RPMI8226 (cell line): ENCODE measurements around the gene MBD5.

Experiments
- DNase-seq: peaks from one replicate; pipeline ENCODE4 v3.0.0-alpha.2; 2015

The MBD5 gene

DNA sequence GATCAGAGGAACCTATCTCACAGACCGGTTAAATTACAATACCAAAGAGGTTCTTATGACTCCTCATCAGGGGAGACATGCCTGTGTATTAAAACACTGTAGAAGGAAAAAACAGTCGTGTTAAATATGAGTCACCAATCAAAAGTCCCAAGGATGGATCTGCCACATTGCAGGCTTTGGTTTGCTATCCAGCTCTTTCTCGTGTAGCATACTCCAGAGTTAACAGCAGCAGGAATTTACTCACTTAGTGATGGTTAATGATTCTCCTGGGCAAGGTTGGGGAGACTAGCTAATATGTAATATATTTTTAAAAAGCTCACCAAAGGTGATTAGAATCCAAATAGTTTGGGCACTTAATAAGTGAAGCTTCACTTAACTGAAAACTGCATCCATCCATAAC is 109.7 kb downstream of the MBD5 start:
- no peak for DNase-seq

DNA sequence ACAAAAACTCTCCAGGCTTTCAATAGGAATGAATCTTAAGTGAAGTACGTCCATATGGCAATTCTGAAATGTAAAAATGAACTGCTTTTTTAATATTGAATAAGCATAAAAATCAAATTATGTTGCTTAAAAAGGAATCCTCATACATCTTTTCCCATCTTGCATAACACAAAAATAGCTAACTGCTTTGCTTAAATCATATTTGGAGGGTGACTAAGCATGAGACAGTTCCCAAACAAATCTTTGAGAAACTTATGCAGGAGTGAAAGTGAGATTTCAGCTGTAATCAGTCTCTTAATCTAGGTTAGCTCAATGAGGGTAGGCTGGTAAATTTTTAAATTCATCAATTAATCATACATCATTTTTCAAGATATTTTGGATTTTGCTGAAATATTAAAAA is 111.5 kb downstream of the MBD5 start:
- DNase-seq = no peak

DNA sequence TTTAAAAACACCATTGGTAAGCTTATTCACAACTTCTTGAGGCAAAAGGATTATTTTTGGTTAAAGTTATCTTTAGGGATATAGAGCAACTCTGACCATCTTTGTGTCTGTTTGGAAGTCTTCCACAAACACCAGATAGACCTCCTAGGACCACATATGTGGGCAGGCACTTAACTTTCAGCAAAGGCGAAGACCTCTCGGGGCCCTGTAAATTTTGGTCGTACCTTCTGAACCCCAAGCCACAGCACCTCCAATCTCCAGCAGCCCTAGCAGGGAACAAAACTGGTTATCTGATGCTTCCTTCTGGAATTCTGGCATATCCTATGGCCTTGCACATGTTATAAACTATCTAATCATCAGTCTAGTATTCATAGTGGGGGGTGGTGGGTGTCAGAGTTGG is 114.8 kb downstream of the MBD5 start:
- DNase-seq = no peak

DNA sequence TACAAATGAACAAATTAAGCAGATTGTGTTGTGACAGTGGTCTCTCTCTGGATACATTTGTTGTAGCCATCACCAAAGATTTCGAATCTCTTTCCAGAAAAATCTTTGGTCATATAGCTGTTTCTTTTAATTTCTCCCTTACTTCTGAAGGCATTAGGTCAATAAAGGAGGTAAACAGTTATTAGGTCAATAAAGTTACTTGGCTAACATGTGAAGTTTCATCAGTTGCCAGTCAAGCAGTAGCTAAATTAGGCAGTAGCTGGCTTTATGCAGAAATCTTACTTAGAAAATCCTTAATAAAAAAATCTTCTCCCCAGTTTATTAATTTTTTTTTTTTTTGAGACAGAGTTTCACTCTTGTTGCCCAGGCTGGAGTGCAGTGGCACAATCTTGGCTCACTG is 115.5 kb downstream of the MBD5 start:
- no peak for DNase-seq

DNA sequence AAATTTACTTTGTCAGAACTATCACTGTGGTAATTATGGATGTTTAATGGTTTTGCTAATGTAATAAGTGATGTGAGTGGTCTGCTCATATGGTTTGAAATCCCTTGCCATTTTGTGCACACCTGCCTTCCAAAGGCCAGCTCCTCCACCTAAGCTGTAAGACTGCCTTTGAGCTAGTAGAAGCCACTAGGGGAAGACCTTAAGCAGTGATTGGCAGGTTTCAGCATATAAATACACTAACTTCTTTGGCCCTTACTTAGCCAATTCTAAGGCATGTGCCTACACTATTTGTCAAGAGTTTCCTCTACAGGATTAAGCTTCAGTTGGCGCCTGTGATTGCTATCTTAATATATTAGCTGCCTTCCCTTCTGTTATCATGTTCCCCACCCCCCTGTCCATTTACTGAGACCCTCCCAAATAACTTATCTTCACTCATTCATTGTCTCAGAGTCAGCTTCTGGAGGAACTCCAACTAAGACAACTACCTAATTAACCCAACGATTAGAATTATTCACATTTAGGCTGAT is 141.1 kb downstream of the MBD5 start:
- DNase-seq = no peak

DNA sequence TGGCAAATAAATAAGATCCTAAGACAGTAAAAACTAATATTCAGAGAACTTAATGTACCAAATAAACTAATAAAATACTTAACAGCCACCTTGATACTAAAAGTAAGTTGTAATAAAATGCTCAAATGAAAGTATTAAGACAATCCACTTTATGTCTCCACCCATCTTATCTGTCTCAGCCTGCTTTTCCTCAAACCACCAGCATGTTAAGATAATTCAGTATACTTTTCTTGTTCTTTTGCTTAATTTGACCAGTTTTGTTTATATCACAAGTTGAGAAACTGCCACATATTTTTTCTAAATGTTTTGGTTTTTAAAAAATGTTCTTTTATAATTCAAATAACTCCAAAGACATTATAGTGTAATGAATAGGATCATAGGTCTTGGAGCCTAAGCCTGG is 142.0 kb downstream of the MBD5 start:
- DNase-seq = no peak

DNA sequence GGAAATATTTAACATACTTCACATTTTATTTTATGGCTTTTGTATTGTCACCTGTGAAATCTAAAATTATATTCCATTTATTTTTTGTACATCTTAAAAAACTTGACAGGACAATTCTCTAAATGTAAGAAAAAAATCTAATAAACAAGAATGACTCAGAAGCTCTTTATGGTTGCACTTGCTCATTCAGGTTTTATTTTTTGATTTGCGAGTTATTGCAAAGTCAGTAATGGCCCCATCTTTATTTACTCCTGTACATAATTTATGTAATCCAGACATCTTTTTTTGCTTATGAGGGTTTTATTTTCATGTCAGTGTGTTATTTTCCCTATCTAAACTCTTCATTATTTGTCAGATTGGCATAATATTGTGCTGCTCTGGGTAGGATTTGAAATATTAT is 145.1 kb downstream of the MBD5 start:
- no peak for DNase-seq

DNA sequence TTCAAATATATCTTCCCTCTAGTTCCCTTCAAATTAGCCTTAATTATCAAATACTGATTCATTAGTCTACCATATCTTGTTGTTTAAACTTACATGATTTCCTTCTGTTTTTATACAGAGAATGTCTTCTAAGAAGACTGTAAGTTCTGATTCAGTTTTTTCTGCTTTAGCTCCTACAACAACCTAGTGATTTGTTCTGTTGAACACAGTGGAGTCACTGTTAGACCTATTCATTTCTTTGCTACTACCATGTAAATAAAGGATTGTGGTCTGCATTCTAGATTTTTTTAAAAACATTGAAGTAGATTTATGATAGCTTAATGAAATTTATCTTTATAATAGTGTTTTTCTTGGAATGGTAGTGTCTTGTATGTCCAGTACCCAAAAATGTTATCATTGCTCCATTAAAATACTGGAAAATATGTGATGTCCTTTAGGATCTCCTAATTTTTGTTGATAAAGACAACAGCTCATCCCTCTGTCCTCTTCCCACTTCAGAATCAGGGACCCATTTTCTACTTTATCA is 146.4 kb downstream of the MBD5 start:
- no peak for DNase-seq

DNA sequence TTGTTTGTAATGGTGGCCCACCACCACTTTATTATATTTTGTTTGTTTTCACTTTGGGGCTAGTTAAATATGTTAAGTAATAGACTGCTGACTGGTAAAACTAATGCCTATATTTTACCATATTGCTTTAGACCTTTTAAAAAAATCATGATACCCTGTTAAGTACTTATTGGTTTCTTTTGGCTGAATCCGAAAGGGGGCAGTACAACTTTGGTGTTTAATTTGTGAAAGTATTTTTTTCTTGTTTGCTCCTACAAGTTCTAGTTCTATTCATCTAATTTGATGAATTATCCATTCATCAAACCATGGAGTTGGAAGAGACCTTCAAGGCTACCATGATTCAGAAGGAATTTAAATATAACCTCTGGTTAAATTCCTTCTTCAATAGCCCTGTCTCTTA is 147.0 kb downstream of the MBD5 start:
- DNase-seq = no peak

DNA sequence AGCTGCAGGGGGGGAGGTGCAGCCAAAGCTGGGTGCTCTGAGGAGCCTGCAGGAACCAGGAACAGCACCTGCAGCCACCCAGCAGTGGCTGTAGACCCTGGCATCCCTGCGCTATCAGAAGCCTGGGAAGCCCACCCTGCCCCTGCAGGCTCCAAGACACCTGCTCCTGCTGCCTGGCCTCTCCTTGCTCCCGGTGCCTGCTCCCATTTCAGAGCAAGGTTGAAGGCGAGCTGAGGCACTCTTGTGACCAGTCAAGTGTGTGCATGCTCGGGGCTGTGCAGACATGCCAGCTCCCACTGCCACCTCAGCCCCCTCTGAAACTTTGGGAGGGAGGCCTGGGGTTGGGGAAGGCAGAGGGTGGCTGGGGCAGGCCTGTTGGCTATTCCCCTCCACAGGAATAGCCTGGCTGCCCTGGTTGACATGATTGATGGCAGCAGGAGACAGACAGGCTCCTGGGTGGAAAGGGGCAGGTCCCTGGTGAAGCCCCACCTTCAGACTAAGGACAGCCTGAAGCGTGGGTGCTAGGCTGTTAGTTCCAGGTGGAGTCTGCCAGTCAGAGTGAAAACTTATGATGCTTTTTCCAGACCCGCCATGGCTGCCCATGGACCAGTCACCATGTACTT is 151.4 kb downstream of the MBD5 start:
- no peak for DNase-seq

DNA sequence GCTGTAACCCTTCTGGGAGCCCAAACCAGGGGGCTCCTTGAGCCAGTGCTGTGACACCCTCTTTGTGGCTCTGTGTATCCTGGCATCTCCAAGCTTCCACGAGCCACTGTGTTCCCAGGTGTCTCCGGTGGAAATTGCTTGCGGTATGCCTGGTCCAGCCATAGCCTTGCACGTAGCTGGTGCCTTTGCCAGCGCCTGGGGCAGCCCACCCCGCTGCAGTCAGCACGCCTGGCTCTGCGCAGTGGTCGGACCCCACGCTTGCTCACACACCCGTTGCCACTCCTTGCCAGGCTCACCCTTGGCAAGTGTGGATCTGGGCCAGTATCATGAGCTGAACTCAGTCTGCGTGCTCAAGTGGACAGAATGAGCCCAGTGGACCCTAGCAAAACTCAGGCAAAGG is 152.3 kb downstream of the MBD5 start:
- DNase-seq = no peak

DNA sequence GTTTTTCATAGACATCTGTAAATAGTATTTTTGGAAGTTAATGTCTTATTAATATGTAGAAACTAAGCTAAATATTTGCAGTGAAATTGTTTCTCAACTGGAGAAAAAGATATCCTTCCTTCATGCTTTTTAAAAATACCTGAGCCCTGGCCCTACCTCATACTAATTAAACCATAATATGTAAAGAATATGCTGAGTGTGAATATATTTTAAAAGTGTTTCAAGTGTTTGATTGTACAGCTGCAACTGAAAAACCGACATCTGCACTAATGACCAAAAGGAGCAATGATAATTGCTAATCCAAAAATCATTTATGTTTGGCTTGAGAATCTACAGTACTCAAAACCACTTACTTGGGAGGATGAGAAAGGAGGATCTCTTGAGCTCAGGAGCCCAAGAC is 156.7 kb downstream of the MBD5 start:
- DNase-seq = no peak

DNA sequence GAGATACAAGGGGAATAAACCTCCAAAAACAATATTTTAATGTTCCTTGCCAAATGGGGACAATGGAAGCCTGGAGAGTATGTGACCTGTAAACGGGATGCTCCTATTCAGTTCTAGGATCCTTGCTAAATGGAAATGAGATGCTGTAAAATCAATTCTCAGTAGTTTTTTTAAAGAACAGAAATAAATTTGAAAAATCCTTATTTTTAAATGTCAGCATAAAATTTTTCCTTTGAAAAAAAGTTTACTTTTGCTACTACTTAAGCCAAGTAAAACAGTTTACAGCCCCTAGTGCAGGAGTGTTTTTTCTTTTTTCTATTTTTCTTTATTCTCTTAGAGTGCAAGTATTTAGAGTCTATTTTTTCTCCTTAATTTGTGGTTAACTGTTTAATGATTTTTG is 158.8 kb downstream of the MBD5 start:
- DNase-seq = no peak

DNA sequence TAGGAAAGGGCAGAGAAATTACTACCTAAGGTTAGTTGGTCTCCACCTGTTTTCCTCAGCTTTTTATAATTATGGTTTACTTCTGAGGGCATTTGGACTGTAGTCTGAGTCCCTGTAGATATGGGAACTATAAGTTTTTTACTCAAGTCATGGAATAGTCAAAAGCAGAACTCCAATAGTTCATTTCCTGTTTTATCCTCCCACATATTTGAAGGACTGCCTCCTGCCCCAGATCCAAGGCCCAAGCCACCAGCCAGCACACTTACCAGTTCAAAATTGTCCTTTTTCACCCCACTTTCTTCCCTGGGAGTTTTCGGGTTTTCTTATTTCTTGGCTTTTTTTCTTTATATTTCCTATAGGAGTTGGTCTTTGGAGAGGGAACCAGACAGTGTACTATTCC is 164.1 kb downstream of the MBD5 start:
- DNase-seq = no peak

DNA sequence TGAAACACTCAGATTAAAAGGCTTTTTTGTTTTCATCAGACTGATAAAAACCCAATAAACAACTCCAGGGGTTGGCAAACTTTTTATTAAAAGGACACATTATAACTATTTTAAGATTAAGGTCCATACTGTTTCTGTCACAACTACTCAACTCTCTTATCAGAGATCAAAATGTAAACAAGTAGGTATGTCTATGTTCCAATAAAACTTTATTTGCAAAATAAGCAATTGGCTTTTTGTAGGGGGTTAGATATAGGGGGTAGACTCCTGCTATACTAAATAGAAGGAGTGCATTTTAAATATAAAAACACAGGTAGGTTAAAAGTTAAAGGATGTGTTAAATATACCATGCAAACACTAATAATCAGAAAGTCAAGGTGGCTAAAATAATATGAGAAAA is 174.0 kb downstream of the MBD5 start:
- DNase-seq = no peak

DNA sequence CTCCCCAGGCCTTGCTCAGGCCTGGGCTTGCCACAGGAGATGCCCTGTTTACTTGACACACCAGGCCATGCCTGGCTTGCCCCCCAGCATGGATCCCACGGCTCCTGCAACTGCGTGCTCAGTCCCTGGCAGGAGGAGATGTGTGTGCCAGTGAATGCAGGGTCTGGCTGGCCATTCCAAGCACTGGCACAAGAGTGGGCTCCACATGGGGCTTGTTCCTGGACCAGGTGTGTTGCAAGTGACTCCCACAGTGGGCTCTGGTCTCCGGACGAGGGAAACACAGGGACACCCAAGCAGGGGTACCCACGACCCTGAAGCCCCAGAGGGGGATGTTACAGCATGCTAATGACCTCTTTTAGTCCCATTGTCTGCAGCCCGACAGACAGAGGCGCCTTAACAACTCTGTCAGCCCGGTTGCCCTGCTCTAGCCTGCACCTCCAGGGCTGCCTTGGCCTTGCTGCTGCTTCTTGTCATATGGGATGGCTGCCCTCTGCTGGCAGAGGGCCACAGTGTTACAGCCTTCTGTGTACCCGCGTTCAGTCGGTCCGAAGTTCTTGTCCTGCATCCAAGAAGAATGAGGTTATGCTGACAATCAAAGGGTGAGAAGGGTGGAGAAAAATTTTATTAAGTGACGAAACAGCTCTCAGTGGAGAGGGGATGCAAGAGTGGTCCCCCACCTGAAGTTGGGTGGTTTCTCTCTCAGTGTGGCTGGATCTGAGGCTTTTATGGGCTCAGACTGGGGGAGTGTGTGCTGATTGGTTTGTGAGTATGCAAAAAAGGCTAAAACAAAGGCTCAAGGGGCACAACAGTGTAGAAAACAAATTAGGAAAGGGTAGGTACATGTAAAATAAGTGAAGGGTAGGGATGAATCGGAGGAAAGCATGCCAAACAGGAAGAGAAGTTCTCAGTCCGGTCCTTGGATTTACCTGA is 180.4 kb downstream of the MBD5 start:
- peak; percentile 36 for DNase-seq

DNA sequence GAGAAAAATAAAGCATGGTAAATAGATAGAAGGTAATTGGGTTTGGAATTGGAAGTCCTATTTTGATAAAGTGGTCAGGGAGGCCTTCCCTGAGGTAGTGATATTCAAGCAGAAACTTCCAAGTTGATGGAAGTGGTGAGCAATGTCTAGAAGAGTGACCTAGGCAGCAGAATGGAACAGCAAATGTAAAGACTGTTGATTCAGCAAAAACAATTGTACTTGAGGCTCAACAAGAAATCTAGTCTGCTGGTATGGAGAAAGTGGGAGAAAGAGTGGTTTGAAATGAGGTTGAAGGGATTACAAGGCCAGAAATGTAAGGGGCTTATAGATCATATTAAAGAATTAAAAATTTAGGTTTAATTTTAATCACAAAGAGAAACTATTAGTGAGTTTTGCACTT is 181.3 kb downstream of the MBD5 start:
- no peak for DNase-seq

DNA sequence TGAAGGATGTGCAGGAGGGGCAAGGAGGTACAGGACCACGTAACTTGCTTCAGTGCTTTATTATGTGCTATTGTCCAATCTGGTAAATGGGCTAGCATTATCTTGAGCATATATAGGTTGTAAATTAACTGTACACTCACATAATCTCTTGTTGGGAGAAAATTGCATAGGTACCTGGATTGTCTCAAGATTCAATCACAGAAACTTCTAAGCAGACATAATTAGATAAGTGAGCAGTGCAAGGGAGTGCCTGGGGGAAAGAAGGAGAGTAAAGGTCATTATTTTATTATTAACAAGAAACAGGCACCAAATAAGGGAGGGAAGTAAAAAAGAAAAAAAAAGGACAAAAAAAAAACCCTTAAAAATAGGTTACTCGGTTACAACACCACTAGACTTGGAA is 186.2 kb downstream of the MBD5 start:
- DNase-seq = no peak

DNA sequence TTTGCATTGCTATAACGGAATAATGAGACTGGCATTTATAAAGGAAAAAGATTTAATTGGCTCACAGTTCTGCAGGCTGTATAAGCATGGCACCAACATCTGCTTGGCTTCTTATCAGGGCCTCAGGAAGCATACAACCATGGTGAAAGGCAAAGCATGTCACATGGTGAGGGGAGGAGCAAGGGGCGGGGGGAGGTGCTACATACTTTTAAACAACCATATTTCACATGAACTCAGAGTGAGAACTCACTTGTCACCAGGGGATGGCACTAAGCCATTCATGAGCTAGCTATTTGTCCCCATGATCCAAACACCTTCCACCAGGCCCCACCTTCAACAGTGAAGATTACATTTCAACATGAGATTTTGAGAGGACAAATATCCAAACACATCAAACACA is 188.7 kb downstream of the MBD5 start:
- DNase-seq = peak; percentile 9

DNA sequence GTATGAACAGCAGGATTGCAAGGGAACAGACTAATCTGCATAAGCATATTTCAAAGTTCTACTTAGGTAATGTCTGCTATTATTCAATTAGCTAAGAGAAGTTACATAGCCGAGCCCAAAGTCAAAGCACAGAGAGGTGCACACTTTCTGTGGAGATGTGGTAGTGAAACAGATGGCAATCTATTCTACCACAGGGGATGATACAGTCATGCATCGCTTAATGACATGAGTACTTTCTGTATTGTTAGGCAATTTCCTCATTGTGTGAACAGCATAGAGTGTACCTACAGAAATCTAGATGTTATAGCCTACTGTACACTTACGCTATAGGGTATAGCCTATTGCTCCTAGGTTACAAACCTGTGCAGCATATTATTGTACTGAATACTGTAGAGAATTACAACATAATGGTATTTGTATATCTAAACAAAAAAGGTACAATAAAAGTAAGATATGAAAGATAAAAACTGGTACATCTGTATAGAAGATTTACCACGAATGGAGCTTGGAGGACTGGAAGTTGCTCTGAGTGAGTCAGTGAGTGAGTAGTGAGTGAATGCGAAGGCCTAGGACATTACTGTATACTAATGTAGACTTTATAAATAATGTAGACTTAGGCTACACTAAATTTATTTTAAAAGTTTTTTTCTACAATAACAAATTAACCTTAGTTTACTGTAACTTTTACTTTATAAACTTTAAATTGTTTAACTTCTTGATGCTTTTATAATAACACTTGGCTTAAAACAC is 197.6 kb downstream of the MBD5 start:
- DNase-seq = no peak

DNA sequence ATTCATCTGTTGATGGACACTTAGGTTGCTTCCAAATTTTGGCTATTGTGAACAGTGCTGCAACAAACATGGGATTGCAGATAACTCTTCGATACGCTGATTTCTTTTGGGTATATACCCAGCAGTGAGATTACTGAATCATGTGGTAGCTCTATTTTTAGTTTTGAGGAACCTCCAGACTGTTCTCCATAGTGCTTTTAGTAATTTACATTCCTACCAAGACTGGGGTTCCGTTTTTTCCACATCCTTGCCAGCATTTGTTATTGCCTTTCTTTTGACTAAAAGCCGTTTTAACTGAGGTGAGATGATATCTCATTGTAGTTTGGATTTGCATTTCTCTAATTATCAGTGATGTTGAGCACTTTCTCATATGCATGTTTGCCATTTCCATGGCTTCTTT is 200.3 kb downstream of the MBD5 start:
- no peak for DNase-seq

DNA sequence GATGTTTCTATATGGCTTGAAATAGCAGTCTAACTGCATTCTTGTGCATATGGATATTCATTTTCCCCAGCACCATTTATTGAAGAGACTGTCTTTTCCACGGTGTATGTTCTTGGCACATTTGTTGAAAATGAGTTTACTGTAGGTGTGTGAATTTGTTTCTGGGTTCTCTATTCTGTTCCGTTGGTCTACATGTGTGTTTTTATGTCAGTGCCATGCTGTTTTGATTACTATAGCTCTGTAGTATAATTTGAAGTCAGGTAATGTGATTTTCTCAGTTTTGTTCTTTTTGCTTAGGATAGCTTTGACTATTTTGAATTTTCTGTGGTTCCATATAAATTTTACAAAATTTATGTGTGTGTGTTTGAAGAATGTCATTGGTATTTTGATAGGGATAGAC is 201.0 kb downstream of the MBD5 start:
- DNase-seq = no peak

DNA sequence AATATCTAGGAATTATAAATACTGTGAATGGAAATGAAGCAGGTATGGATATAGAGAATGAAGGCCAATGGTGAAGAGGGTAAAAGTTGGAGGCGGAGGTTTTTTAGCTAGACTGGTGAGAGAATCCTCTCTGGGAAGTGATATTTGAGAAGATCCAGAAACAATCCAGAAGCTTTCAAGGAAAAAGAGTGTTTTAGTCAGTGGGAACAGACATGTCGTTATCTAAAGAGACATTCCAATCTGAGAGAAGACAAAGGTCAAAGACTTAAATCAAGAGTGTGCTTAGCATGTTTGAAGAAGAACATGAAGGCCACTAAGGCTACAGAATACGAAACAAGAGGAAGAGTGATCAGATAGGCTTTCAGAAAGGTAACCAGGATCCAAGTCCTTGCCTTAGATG is 211.0 kb downstream of the MBD5 start:
- no peak for DNase-seq

DNA sequence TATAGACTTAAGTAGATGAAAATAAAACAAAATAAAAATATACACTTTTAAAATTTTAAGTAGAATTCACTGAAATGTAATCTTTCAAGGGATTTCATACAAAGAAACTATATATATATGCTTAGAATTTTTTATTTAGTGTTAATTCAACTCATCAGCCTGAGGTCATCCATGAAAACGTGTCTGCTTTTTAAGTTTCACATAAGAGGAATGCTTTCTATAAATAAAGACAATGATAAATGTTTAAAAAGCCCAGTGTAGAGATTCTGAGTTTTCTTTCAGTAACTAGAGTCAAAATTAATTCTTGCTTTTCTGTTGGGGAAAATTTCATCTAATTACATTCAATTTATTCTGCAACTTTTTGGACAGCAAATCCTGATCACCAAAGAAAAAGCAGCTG is 213.3 kb downstream of the MBD5 start:
- no peak for DNase-seq
